Measurements from ENCODE around the gene SRPX2.

DNA sequence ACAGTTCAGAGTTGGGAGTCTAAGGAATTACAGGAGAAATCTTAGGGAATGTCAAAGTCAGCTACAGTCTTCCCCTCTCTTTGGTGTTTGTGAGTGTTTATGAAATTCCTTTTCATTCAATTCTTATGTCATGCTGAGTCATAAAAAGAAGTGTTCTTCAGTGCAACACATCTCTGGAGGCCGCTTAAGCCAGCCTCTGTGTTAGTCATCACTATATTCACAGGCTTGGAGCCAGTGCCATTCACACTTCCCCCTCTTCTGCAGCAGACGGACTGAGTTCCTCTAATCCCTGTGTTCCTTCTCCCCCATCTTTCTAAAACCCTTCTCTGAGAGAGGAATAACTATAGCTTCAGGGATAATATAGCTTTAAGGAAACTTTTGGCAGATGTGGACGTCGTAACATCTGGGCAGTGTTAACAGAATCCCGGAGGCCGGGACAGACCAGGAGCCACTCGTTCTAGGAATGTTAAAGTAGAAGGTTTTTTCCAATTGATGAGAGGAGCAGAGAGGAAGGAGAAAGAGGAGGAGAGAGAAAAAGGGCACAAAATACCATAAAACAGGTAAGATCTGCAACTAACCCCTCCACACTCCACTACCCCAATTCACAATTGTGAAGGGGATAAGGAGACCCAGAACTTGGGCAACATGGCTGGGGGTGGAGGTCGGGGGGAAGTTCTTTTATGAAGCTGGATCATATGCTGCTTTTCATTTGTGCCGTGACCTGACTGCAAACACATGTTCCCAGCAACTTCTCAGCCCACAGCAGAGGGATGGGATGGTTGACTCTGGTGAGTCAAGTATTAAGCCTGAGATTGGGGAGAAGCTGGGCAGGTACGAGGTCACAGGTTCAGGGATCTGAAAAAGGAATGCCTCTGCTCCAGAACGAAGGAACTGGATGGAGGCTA is at the start of gene SRPX2:
- TF ChIP-seq EZH2 (IDR thresholded peaks at IDR 0.05; ENCODE audit: low read depth): no peak
- TF ChIP-seq, protein P1, sequence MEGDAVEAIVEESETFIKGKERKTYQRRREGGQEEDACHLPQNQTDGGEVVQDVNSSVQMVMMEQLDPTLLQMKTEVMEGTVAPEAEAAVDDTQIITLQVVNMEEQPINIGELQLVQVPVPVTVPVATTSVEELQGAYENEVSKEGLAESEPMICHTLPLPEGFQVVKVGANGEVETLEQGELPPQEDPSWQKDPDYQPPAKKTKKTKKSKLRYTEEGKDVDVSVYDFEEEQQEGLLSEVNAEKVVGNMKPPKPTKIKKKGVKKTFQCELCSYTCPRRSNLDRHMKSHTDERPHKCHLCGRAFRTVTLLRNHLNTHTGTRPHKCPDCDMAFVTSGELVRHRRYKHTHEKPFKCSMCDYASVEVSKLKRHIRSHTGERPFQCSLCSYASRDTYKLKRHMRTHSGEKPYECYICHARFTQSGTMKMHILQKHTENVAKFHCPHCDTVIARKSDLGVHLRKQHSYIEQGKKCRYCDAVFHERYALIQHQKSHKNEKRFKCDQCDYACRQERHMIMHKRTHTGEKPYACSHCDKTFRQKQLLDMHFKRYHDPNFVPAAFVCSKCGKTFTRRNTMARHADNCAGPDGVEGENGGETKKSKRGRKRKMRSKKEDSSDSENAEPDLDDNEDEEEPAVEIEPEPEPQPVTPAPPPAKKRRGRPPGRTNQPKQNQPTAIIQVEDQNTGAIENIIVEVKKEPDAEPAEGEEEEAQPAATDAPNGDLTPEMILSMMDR (conservative IDR thresholded peaks at IDR 0.05): no peak

All from PC-9 (cell line).